Neuronal stem cell (in vitro differentiated cells): ENCODE results near the gene EPHA7.

Experiments
- DNase-seq: peaks from one replicate; pipeline ENCODE4 v3.0.0-alpha.2; 2013; ENCODE audit warnings: low spot score
- H2AFZ ChIP-seq: one replicate; pipeline ENCODE4 v1.6.1; 2013; ENCODE audit warnings: mild to moderate bottlenecking, low read length, inconsistent platforms
- H2AK5ac ChIP-seq: 2 replicates; pipeline ENCODE4 v1.6.1; 2013; ENCODE audit warnings: low read depth, mild to moderate bottlenecking, inconsistent platforms, low read length, moderate library complexity, mixed read lengths
- H2BK120ac ChIP-seq: 2 replicates; pipeline ENCODE4 v1.6.1; 2013; ENCODE audit warnings: low read depth, mild to moderate bottlenecking, inconsistent platforms, low read length, moderate library complexity, mixed read lengths
- H2BK12ac ChIP-seq: one replicate; pipeline ENCODE4 v1.6.1; 2013; ENCODE audit warnings: low read length, inconsistent platforms
- H2BK15ac ChIP-seq: 2 replicates; pipeline ENCODE4 v1.6.1; 2013; ENCODE audit warnings: mild to moderate bottlenecking, low read length, inconsistent platforms, mixed read lengths
- H2BK5ac ChIP-seq: one replicate; pipeline ENCODE4 v1.6.1; 2013; ENCODE audit warnings: inconsistent platforms, mild to moderate bottlenecking, low read length, moderate library complexity
- H3K14ac ChIP-seq: one replicate; pipeline ENCODE4 v1.6.1; 2013; ENCODE audit warnings: low read length, inconsistent platforms
- H3K18ac ChIP-seq: 2 replicates; pipeline ENCODE4 v1.6.1; 2013; ENCODE audit warnings: low read length, inconsistent platforms
- H3K23ac ChIP-seq: 2 replicates; pipeline ENCODE4 v1.6.1; 2013; ENCODE audit warnings: low read depth, mild to moderate bottlenecking, mixed read lengths, low read length, inconsistent platforms; ENCODE audit not compliant: poor library complexity
- H3K27ac ChIP-seq: replicated peaks from 3 replicates; pipeline ENCODE4 v1.5.1; 2013; ENCODE audit warnings: low read length, inconsistent platforms
- H3K27me3 ChIP-seq, 3 experiments: 2 replicates each; pipeline ENCODE4 v1.6.1; 2013; ENCODE audit warnings: low read length in 3 of 3, mild to moderate bottlenecking in 2 of 3, inconsistent platforms in 1 of 3, low read depth in 1 of 3, mixed read lengths in 1 of 3, moderate library complexity in 1 of 3; ENCODE audit not compliant: control insufficient read depth in 3 of 3, insufficient read depth in 3 of 3
- H3K36me3 ChIP-seq, 2 donors: replicated peaks in 1 of 2; 2 replicates each; pipeline ENCODE4 v1.6.1; 2013; ENCODE audit warnings: low read length in 2 of 2; ENCODE audit not compliant: control insufficient read depth in 2 of 2, insufficient read depth in 2 of 2
- H3K4ac ChIP-seq: 2 replicates; pipeline ENCODE4 v1.6.1; 2013; ENCODE audit warnings: inconsistent platforms, mild to moderate bottlenecking, low read length, moderate library complexity
- H3K4me1 ChIP-seq, 2 donors: 1 replicate in 1 of 2; 2 replicates in 1 of 2; pipeline ENCODE4 v1.6.1; 2013; ENCODE audit warnings: low read length in 2 of 2, low read depth in 1 of 2; ENCODE audit not compliant: control insufficient read depth in 2 of 2, insufficient read depth in 1 of 2
- H3K4me2 ChIP-seq: one replicate; pipeline ENCODE4 v1.6.1; 2013; ENCODE audit warnings: mild to moderate bottlenecking, low read length, inconsistent platforms; ENCODE audit not compliant: insufficient read depth, poor library complexity, severe bottlenecking
- H3K4me3 ChIP-seq, 2 donors: 2 replicates each; pipeline ENCODE4 v1.5.1; 2013; ENCODE audit warnings: low read length in 2 of 2, mild to moderate bottlenecking in 2 of 2, inconsistent platforms in 1 of 2, moderate library complexity in 1 of 2
- H3K79me1 ChIP-seq: one replicate; pipeline ENCODE4 v1.6.1; 2013; ENCODE audit warnings: low read depth, mild to moderate bottlenecking, inconsistent platforms, low read length, moderate library complexity
- H3K9ac ChIP-seq: one replicate; pipeline ENCODE4 v1.6.1; 2013; ENCODE audit warnings: mild to moderate bottlenecking, low read depth, low read length, inconsistent platforms; ENCODE audit not compliant: poor library complexity
- H3K9me3 ChIP-seq, 2 donors: replicated peaks in 1 of 2; 2 replicates each; pipeline versions ENCODE3 to v1.6.1; 2013; ENCODE audit warnings: low read length in 2 of 2, mild to moderate bottlenecking in 2 of 2, inconsistent platforms in 1 of 2, low read depth in 1 of 2, mixed read lengths in 1 of 2, moderate library complexity in 1 of 2; ENCODE audit not compliant: control insufficient read depth in 2 of 2, insufficient read depth in 1 of 2
- H4K8ac ChIP-seq: one replicate; pipeline ENCODE4 v1.6.1; 2013; ENCODE audit warnings: low read depth, mild to moderate bottlenecking, inconsistent platforms, low read length, moderate library complexity
- H4K91ac ChIP-seq: one replicate; pipeline ENCODE4 v1.6.1; 2013; ENCODE audit warnings: low read length, low read depth, mild to moderate bottlenecking, inconsistent platforms; ENCODE audit not compliant: poor library complexity
- WGBS, 2 donors: extraction: QIAGEN DNeasy Blood & Tissue Kit; methylation state at CpG; one replicate each; pipeline ENCODE4 v1.1.7; 2013; ENCODE audit warnings: missing lambda C conversion rate in 2 of 2, mixed read lengths in 1 of 2; ENCODE audit not compliant: insufficient read length in 2 of 2, insufficient replicate concordance in 1 of 2; ENCODE audit errors: extremely low coverage in 2 of 2; 5-methylcytosine and 5-hydroxymethylcytosine counted together

Gene EPHA7

DNA sequence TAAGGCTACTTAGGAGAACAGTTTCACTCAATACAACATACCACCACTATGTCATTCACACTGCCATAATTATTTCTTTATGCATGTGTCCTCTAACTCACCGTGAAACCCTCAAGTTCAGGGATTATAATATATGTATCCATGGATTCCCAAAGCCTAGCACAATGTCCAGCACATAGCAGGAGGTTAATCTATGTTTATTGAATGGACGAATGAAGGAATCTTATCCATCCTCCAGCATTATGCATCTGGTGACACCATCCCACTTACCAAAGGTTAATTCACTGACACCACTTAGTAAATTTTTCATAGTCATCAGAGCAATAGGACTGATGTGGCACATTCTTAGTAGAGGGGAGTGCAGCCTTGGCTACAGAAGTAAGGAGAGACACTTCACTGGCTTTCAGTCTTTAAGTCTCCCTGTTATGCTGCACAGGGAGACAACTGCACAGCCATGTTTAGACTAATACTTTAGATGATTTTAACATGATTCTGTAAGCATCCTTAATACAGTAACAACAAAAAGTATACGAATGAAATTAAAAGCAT, 49.7 kb downstream of the EPHA7 start:
- no peak overlapping the region for H3K4ac ChIP-seq
- no peak overlapping the region for H3K14ac ChIP-seq
- no CpG with 5 or more reads among the region's 3 CpGs for WGBS, 2 donors
- no peaks in the 10 kb centered on the region for H3K79me1 ChIP-seq
- DNase-seq = no peak
- no peaks in the 10 kb centered on the region for H3K27me3 ChIP-seq
- H4K91ac ChIP-seq = no peak overlapping the region
- no peak overlapping the region for H2BK5ac ChIP-seq
- no peak overlapping the region for H2BK120ac ChIP-seq
- H3K36me3 ChIP-seq = no peaks in the 10 kb centered on the region
- H3K9ac ChIP-seq = no peak overlapping the region
- no peaks in the 10 kb centered on the region for H3K4me1 ChIP-seq
- no peak overlapping the region for H2BK15ac ChIP-seq
- no peak overlapping the region for H3K18ac ChIP-seq
- H3K27ac ChIP-seq = no peak overlapping the region
- H3K9me3 ChIP-seq = no peaks in the 10 kb centered on the region
- no peak overlapping the region for H2AK5ac ChIP-seq
- no peak overlapping the region for H3K4me2 ChIP-seq
- no peak overlapping the region for H4K8ac ChIP-seq
- no peak overlapping the region for H3K4me3 ChIP-seq
- H2AFZ ChIP-seq = no peak overlapping the region
- H2BK12ac ChIP-seq = no peak overlapping the region
- no peak overlapping the region for H3K23ac ChIP-seq

- Histone ChIP-seq H4K91ac (no peak overlapping the region), H2BK5ac (no peak overlapping the region), H3K4me2 (no peak overlapping the region), H3K27ac (no peak overlapping the region), H2BK12ac (no peak overlapping the region), H3K4ac (no peak overlapping the region), H4K8ac (no peak overlapping the region), H3K36me3 (no peaks in the 10 kb centered on the region), H2BK120ac (no peak overlapping the region), H3K9me3 (no peaks in the 10 kb centered on the region), H3K4me3 (no peak overlapping the region), H3K18ac (no peak overlapping the region), H3K9ac (no peak overlapping the region), H2AK5ac (no peak overlapping the region), H3K14ac (no peak overlapping the region), H3K23ac (no peak overlapping the region), H2BK15ac (no peak overlapping the region), H3K4me1 (no peaks in the 10 kb centered on the region), H3K27me3 (no peaks in the 10 kb centered on the region), H2AFZ (no peak overlapping the region), H3K79me1 (no peaks in the 10 kb centered on the region)
- no peak for DNase-seq
- WGBS, 2 donors = no CpG with 5 or more reads among the region's 7 CpGs
Measured at GRCh38 chr6:93366506-93366905, 52.9 kb downstream of the EPHA7 start.

DNA sequence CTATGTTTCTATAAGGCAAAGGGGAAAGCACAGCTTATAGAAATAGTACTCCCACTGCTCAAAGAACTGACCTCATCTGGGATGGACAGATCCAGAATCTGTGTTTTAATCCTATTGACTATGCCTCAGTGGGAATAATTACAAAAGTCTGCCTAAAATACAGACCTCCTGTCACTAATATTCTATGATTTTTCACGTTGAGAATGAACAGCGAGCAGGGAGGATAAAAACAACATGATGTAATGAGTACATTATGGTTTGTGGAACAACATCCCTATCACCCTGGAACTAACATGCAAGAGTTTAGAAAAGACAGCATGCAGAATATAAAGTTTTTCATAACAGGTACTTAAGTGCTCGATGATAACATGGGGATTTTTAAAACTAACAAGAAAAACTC, 53.9 kb downstream of the EPHA7 start:
- H3K9me3 ChIP-seq = no peaks in the 10 kb centered on the region
- DNase-seq = no peak
- H2AK5ac ChIP-seq = no peak overlapping the region
- no peak overlapping the region for H3K18ac ChIP-seq
- no peak overlapping the region for H2BK15ac ChIP-seq
- no peaks in the 10 kb centered on the region for H3K27me3 ChIP-seq
- H2BK12ac ChIP-seq = no peak overlapping the region
- no peak overlapping the region for H3K4me2 ChIP-seq
- H3K4me3 ChIP-seq = no peak overlapping the region
- no CpG with 5 or more reads among the region's 3 CpGs for WGBS, 2 donors
- H4K91ac ChIP-seq = no peak overlapping the region
- no peak overlapping the region for H4K8ac ChIP-seq
- no peaks in the 10 kb centered on the region for H3K4me1 ChIP-seq
- H3K23ac ChIP-seq = no peak overlapping the region
- H3K36me3 ChIP-seq = no peaks in the 10 kb centered on the region
- no peak overlapping the region for H3K27ac ChIP-seq
- H2BK120ac ChIP-seq = no peak overlapping the region
- no peak overlapping the region for H3K9ac ChIP-seq
- H3K4ac ChIP-seq = no peak overlapping the region
- H3K79me1 ChIP-seq = no peaks in the 10 kb centered on the region
- H3K14ac ChIP-seq = no peak overlapping the region
- no peak overlapping the region for H2BK5ac ChIP-seq
- no peak overlapping the region for H2AFZ ChIP-seq

DNA sequence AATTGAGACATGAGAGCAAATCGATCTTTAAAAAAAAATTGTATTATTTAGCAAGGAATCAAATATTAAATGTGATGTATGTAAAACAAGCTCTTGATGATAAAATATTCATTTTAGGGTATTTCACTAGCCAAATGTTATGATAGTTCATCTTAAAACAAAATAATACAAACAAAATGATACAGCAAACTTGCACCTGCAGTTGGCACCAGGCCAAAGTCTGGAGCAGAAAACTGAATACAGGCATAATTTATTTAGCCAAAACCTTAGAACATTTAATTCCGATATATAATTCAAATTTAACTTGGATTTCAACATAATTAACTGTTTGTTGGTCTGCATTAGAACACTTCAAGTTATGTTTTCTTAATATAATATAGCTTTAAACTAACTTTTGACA, 60.9 kb downstream of the EPHA7 start:
- Histone ChIP-seq H3K9ac (no peak overlapping the region), H2AFZ (no peak overlapping the region), H2AK5ac (no peak overlapping the region), H3K27me3 (no peaks in the 10 kb centered on the region), H3K79me1 (no peaks in the 10 kb centered on the region), H4K91ac (no peak overlapping the region), H3K4me3 (no peak overlapping the region), H3K4me1 (no peaks in the 10 kb centered on the region), H3K14ac (no peak overlapping the region), H3K36me3 (peaks cover 0 to 3% of the 10 kb centered on the region in 2 donors), H2BK15ac (no peak overlapping the region), H3K4me2 (no peak overlapping the region), H3K9me3 (no peaks in the 10 kb centered on the region), H2BK12ac (no peak overlapping the region), H3K23ac (no peak overlapping the region), H3K18ac (no peak overlapping the region), H3K4ac (no peak overlapping the region), H4K8ac (no peak overlapping the region), H3K27ac (no peak overlapping the region), H2BK120ac (no peak overlapping the region), H2BK5ac (no peak overlapping the region)
- WGBS, 2 donors = no CpG with 5 or more reads among the region's 2 CpGs
- no peak for DNase-seq
